Activated CD8-positive, alpha-beta memory T cell treated with anti-CD3 and anti-CD28 coated beads, Interleukin-2, amount 50 U/mL, for 24 hours (primary cell): Measurements from ENCODE around the gene HOXC12.

Experiments
- DNase-seq: peaks from one replicate; pipeline ENCODE4 v3.0.0-alpha.2; 2020; ENCODE audit errors: extremely low read depth

The HOXC12 gene

DNA sequence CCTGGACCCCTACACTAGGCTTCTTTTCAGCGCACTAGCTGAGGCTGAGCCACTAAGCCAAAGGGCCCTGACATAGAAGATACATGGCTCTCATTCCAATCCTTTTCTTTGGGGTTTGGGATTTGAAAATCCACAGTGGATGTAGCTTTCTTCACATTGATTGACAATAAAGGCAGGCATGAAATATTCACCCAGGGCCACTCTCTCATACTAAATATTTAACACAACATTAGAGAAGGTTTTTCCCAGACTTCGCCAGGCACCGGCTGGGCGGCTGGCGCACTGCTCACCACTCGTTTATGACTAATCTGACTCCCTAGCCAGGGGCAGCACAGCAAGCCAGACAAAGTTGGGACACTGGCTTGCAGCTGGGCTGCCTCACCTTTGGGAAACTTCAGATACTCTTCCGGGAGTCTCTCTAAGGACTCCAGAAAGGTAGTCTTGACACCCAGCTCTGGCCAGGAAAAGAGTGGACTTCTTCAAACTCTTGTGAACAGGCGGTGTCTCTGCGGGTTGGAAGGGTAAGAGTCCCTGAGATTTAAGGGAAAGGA, 17.5 kb downstream of the HOXC12 start:
- DNase-seq: no peak

DNA sequence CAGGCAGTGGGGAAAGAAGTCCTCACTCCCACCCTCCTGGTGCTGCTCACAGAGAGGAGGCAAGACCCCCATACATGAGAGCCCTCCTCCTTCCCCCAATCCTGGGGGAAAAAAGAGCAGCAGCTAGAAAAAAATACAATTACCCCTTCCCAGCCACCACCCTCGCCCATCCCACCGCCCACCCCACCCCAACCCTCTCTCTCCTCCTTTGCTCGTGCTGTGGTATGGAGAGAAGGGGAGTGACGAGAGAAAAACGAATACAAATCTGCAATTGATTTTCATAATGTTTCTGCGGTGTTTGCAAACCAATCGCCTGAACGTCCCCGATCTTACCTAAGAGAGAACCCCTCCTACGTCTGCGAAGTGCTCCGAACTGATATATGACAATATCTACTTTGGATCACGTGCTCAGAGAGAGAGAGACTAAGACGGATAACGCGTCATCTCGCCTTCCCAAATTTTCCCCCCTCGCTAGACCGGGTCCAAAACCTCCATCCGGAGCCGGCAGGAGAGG, 18.1 kb downstream of the HOXC12 start, which contains the start of gene HOXC11:
TSS of gene HOXC11 (plus strand) at position 405 of the 514 bp plus-strand sequence. CDS start 116 bp downstream, outside the sequence.
- DNase-seq: no peak

DNA sequence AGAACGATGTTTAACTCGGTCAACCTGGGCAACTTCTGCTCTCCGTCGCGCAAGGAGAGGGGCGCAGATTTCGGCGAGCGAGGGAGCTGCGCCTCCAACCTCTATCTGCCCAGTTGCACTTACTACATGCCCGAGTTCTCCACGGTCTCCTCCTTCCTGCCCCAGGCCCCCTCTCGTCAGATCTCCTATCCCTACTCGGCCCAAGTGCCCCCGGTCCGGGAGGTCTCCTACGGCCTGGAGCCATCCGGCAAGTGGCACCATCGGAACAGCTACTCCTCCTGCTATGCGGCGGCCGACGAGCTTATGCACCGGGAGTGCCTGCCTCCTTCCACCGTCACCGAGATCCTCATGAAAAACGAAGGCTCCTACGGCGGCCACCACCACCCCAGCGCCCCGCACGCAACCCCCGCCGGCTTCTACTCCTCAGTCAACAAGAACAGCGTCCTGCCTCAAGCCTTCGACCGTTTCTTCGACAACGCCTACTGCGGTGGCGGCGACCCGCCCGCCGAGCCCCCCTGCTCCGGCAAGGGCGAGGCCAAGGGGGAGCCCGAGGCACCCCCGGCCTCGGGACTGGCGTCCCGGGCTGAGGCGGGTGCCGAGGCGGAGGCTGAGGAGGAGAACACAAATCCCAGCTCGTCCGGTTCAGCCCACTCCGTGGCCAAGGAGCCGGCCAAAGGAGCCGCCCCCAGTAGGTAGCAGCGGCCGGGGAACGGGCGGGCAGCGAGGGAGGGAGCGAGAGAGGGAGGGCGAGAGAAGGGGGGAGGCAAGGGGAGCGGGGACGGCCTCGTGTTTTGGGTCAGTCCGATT, 18.7 kb downstream of the HOXC12 start:
- no peak for DNase-seq

DNA sequence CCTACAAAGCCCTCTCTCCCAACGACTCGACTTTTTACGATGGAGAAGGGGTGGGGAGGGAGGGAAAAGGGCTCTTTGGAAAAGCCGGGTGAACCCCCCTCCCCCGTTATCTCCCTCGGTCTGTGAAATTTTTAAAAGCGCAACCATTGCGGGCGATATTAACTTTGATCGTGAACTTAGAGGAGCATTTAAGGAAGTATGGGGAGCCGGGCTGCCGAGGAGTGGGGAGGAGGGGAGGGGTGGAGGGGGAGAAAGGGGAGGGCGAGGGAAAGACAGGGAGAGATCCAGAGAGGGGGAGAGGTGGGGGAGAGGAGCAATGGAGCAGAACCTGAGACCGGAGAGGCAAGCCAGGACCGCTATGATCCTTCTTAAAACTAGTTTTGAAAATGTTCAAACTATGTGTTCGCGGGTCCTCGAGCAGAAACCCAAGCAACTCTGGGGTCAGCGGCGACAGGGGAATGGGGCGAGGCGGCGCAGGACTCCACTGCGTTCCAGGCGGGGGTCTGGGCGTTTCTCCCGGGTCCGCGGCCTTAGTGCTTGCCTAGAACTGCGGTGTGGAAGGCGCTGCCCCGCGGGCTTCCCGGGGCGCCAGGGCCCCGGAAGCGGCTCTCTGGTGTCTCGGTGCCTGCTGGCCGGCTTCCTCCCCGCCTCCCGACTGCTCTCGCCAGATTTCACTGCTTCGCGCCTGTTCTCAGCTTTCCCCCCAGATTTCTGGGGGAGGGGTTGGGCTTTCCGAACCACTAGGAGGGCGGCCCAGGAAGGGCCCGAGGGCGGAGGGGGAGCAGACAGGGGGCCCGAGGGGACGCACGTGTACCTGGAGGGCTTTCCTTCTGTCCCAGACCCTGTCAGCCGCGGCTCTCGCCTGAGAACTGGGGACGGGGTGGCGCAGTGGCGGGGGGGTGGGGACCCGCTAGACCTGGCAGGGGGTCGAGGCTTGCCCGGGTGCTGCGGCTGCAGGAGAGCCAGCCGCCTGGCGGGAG, 19.7 kb downstream of the HOXC12 start, which contains the start of gene HOTAIR:
TSS of gene HOTAIR (minus strand) at position 871 of the 980 bp plus-strand sequence.
- DNase-seq: no peak

DNA sequence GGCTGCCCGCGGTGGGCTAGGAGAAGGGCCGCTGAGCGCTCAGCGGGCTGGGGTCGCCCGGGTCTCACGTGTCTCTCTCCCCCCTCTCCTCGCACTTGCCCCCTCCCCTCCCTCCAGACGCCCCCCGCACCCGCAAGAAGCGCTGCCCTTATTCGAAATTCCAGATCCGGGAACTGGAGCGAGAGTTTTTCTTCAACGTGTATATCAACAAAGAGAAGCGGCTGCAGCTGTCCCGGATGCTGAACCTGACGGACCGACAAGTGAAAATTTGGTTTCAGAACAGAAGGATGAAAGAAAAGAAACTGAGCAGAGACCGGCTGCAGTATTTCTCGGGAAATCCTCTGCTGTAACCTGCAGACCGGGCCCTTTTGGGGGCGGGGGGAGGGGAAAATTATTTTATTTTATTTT, 20.4 kb downstream of the HOXC12 start:
- DNase-seq: no peak

DNA sequence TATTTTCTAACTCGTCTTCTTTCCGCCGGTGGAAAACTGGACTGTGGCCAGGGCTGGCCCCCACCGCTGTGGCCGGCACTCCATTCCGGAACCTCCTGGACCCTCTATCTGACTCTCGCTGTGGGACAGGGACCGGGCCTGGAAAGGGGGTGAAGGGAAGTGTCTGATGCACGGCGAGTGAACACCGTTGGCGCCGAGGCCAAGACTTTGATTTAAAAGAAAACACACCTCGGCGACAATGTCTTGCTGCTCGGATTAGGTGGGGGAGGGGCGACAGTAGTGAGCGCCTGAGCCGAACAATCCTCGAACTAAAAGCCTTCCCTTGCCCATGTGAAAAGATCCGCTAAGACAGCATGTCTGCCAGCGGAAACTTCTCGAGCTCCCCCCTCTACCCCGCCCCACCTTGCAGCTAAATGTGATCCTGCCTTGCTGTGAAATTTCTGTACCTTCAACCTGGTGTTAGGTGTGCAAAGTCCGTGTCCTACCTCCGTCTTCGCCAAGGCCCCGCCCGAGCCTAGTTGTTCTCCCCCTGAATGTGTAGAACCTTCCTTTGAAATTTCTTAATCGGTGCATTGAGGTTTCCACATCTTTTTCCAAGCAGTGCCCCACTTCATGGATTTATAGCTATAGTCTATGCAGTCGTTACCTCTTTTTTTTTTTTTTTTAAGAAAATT, 20.9 kb downstream of the HOXC12 start:
- DNase-seq: no peak

DNA sequence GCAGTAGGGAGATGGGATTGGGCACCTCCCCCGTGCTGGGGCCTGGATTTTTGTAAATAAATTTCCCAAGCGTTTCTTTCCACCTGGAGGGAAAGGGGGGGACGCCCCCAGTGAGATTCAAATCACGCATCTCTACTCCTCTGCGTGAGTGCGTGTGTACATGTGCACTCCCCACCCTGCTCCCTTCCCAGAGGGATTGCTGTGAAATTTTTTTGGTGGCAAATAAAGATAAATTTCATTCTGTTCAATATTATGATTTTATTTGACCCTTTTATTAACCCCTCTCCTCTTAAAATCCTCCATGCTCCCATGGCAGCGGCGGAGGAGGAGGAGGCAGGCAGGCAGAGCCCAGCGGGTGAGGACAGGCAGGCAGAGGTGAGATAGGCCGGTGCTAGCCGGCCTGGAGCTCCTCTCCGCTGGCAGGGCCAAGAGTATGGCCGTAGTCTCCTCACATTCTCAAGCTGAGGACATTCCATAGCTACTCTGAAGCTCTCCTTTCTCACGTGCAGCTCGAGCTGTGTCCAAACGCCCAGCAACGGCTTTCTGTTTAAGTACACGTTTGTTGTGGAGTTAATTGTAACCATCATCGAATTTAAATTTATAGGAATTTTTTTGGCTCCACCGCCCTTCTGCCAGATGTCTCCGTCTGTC, 21.6 kb downstream of the HOXC12 start:
- DNase-seq: no peak

DNA sequence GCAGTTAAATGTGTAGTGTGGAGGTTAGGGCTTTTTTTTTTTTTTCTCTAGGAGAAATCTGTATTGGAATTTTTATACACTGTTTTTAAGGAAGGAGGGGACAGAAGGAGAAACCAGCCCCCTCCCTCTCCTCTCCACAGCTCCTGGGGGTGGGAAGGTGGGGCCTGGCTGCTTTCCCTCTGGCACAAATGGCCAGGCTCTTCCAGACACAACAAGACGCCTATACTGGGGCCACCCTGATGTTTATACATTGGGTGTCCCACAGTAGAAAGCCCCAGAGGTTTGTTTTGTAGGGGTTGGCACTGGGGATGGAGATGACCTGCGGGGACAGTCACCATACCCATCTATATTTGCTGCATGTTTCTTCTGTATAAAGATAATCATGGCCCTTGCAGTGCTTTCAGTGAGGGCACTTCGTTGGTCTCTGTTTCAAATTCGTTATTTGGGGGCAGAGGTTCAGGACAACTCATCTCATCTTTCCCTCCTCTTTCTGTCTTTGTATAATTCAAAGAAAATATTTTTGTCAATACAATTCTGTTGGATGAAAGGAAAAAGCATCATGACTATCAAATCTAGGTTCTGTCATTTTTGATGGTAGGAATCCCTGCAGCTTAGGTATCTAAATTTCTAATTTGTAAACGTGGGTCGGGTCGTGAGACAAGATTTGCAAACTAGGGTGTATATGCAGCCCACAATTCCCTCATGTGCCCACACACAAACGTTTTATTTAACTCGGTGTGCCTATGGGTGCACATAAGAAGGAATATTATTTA, 22.3 kb downstream of the HOXC12 start:
- DNase-seq: no peak

DNA sequence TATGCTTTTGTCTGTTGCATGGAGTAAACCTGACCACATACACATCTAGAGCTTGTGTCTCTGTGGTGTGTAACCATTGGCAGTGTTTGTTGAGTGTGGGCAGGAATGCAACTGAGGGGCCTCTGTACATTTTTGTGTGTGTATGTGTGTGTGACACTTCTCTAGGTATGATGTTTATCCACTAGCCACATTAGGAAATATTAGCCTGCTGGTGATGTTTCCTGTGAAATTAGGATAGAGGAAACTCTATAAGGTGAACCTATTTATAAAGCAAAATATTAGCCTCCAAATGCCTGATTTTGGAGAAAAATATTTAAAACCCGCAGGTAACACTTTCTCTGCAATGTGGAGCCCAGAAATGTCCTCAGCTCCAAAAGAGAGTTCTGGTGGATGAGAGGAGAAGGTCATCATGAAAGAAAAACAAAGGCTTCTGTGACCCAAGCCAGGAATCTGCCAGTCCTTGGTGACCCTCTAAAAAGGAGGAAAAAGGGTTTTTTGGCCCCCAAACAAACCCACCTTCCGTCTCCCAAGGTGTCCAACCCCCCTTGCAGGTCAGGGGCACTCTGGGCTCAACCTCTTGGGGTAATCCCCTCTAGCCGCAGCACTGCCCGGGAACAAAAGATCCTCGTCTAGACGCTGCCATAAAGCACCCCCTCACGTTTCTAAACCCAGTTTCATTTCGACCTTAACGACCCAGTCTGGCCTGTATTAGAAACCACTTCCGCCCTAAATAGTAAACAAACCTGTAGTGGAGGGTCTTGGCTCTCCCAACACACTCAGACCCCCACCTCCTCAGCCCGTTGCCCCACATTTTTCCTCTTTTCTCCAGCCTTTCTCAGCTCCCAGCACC, 23.1 kb downstream of the HOXC12 start:
- no peak for DNase-seq

DNA sequence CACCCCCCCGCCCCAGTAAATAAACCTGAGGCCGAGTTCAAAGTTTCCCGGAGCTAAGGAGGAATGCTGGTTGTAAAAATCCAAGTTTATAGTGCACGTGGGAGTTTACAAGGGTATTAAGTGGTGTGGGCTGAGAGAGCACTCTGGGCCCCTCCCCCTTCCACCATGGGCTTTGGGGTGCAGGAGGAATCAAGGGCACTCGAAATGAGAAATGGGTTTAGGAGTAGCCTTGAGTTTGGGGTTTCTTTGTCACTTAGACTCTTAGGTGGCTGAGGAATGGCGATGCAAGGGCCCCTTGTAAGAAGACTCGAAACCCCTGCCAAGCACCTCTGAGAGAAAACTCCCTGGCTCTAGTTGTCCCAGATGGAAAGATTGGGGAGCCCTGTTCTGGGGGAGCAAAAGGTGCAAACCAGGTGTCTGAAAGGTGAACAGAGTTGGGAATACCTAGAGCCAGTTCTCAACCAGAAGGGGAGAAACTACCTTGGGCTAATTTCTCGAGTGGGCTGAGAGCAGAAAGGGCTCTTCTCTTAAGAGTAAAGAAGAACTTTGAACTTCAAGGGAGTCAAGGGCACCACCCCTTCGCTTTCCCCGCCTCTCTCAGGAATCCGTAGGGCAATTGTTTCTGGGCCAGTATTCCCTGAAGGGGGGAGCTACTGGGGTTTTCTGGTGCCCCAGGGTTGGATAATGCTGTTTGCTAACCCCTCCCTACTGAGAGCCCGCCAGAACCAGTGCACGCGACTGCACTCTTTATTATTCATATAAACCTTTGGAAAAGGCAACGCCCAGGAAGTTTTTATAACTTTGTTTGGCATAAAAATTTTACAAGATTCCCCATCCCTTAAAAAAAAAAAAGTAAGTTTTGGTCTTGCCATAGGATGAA, 24.0 kb downstream of the HOXC12 start:
- DNase-seq: no peak

DNA sequence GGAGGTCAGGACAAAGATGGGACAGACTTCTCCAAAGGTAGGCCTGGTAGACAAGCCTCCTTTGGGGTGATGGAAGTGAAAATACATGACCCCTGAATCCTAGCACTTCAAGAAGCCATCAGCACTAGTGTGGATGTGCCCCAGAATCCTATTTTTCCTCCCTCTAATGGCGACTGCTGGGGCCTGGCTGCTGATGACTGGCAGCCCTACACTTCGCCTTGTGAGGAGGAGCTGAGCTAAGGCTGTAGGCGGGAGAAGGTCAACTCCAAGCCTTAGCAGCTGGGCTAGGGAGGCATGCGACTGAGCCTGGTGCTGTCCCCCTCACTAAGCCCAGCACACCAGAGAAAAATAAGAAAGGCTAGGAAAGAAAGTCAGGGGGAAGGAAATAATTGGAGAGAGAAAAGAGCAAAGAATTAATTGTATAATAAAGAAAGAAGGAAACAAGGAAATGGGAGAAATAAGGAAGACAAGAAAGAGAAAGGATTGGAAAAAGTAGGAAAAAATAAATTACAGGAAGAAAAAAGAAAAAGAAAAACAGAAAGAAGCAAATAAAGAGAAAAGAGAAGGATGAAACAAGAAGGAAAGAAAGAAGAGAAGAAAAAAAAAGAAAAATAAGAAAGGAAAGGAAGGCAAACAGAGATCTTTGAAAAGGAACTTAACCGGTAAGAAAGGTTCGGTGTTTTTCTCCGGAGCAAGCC, 25.6 kb downstream of the HOXC12 start:
- no peak for DNase-seq

DNA sequence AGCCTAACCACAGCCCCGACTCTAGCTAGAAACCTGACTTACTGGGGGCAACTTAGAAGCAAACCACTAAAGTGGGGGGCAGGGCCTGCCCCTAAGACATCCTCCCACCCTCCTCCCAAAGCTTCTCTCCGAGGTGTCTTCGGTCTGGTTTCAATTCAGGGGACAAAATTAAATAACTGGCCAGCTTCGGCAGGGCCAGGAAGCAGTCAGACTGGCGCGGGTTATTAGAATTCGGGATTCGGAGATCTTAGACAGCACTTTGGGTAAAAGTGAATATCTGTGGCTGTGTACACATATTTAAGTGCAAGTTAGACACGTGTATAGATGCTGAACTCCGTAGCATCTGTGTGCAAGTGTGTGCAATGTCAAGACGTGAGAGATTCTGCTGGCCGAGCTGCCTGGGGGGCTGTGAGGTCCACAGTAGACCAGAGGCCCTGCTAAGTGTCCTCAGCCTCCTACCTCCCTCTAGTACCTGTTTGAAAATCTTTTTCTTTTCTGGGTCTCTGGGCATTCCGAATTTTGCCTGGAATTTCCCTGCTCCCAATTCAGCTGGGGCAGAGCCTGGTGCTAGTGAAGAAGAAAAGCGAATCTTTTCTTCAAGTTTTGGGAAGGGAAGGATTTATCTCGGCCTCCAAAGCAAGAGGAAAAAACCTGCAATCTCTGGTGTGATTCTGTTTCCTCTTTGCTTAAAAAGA, 26.2 kb downstream of the HOXC12 start:
- no peak for DNase-seq

DNA sequence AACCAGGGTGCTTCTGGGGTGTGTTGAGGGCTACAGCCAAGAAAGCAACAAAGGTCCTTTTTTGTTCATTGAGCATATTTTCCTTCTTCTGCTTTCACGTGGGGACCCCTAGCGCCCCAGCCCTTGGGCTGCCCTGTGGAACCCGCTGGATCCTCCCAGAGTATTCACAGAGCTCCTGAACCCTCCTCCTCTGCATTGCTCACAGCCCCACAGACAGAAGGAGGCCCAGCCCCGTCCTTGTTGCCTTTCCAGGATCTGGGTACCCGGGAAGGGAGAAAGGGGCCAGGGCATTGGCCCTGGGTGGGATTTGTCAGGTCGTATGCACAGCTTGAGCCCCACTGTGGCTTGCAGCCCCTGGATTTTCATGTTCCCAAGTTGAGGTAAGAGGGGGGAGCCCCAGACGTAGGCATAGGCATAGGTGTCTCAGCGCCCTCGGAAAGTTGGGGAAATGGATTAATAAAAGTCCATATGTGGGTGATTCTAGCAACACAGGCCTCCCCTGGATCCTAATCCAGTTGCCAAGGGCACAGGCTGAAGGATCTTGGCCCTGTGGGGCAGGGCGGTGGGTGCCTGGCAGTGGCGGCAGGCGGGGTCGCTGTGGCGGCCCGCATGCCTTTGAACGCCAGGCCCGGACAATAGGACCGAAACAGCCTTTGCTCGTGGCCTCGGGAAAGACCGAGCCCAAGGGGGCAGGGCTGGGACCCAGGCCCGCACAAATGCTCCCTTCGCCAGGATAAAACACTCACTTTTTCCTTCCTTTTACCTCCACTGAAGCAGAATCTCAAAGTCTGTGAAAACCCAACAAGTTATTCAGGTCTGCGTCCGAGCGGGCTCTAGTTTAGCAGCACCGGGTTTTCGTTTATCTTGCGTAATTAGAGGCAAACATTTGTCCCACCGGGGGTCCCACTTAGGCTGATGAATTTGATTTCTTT, 27.2 kb downstream of the HOXC12 start:
- no peak for DNase-seq

DNA sequence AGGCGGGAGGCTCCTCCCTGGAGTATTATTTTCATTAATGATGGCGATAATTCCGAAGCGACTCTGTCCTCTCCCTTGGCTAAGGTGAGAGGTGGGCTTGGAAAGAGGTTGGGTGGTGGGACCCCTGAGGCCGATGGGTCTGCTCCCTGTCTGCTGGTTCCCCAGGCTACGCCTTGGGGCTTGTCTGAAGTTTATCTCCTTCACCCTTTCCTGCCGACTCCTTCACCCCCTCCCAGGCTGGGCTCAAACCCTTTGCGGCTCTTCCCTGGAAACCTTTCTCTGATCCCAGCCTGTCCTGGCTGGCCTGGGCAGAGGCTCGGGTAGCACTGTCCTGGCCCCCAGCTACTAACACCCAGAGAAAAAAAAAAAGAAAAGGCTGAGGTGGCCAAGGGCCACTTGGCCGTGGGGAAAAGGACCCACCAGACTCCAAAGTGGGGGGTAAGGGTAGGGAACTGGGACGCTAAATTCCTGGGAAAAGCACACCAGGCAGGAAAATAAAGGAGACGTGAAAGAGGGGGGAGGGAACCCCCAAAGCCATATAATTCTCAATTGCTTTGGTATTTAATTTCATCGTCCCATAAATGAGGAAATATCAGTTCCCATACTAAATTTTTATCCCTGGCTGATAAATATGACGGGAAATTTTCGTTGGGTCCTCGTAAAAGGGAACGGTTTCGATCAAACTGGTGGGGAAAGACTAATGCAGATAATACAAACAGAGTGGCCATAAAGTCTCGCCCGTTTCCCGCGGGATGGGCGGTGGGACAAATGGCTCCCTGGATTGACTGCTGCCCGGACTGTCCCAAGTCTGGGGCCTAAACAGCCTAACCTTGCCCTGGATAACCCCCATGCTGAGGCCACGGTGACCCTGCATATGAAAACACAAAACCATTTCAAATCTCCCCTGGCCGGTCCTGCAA, 28.2 kb downstream of the HOXC12 start:
- DNase-seq: no peak

DNA sequence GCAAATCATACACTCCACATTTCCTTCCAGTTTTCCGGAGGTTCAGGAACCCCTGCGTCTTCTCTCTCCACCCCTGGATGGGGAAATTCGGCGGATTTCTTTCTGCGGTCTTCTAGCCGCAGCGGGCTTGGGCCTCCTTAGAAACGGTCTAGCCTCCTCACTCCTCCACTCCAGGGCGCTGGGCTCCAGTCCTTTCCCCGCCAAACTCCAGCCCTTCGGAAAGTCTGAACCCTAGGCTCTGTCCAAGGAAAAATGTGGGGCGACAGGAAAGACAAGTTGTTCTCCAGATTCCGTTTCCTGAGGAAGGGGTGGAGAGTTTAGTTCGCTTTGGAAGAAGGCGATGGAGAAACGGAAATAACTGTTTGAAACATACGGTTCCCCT, 28.9 kb downstream of the HOXC12 start:
- DNase-seq: no peak
